Nephron progenitor cell (in vitro differentiated cells): ENCODE data around the gene TCEANC2.

Source experiments
- DNase-seq: peaks from one replicate; pipeline ENCODE4 v3.0.0; 2021
- H3K27ac Mint-ChIP-seq: 2 replicates; pipeline ENCODE4 v1.8.0; 2021; ENCODE audit warnings: mild to moderate bottlenecking, moderate library complexity, mixed read lengths
- H3K27me3 Mint-ChIP-seq: 2 replicates; pipeline ENCODE4 v1.8.0; 2021; ENCODE audit warnings: mild to moderate bottlenecking, low read depth, mixed read lengths; ENCODE audit not compliant: poor library complexity
- H3K36me3 Mint-ChIP-seq: 2 replicates; pipeline ENCODE4 v1.8.0; 2021; ENCODE audit warnings: low read depth, mixed read lengths
- H3K4me1 Mint-ChIP-seq: 2 replicates; pipeline ENCODE4 v1.8.0; 2021; ENCODE audit warnings: mixed read lengths
- H3K4me3 Mint-ChIP-seq: 2 replicates; pipeline ENCODE4 v1.8.0; 2021; ENCODE audit warnings: mild to moderate bottlenecking, moderate library complexity, mixed read lengths
- H3K9me3 Mint-ChIP-seq: 2 replicates; pipeline ENCODE4 v1.8.0; 2021; ENCODE audit warnings: mild to moderate bottlenecking, moderate library complexity, mixed read lengths
- TF ChIP-seq, protein P1 (sequence below): fragments of 200-600 bp; sonication (generic); IDR thresholded peaks from 2 replicates; pipeline ENCODE4 v1.5.0; 2021; ENCODE audit warnings: antibody characterized with exemption

The TCEANC2 gene

DNA sequence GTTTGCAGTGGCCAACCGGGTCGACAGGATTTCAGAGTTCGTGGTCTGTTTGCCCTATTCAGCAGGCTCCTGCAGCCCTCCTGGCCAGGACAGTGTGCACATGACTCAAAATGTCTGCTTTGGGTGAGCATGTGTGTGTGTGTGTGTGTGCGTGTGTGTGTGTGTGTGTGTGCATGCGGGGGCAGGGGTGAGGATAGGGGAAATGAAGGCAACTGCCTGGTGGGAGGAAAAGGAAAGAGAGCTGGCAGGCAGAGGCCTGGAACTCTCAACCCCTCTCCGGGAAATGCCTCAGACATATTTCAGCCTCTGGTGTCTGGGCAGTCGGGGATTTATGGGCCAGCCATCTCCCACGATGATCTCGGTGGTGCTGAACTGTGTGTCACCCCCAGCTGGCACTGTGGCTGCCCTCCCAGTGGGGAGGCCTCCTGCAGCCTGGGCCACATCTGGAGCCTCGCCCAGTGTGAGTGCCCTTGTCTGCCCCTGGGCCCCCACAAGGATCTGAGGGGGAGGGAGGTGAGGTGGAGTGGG lies 84.2 kb downstream of the TCEANC2 start:
- Mint-ChIP-seq H3K4me3 (peak overlapping the region; percentile 16), H3K36me3 (no peaks in the 10 kb centered on the region), H3K27ac (peak overlapping the region; percentile 85), H3K27me3 (peaks cover 13% of the 10 kb centered on the region), H3K4me1 (peaks cover 56% of the 10 kb centered on the region), H3K9me3 (no peaks in the 10 kb centered on the region)
- peak; percentile 44 for DNase-seq
- TF ChIP-seq, protein P1, sequence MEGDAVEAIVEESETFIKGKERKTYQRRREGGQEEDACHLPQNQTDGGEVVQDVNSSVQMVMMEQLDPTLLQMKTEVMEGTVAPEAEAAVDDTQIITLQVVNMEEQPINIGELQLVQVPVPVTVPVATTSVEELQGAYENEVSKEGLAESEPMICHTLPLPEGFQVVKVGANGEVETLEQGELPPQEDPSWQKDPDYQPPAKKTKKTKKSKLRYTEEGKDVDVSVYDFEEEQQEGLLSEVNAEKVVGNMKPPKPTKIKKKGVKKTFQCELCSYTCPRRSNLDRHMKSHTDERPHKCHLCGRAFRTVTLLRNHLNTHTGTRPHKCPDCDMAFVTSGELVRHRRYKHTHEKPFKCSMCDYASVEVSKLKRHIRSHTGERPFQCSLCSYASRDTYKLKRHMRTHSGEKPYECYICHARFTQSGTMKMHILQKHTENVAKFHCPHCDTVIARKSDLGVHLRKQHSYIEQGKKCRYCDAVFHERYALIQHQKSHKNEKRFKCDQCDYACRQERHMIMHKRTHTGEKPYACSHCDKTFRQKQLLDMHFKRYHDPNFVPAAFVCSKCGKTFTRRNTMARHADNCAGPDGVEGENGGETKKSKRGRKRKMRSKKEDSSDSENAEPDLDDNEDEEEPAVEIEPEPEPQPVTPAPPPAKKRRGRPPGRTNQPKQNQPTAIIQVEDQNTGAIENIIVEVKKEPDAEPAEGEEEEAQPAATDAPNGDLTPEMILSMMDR = no peak

DNA sequence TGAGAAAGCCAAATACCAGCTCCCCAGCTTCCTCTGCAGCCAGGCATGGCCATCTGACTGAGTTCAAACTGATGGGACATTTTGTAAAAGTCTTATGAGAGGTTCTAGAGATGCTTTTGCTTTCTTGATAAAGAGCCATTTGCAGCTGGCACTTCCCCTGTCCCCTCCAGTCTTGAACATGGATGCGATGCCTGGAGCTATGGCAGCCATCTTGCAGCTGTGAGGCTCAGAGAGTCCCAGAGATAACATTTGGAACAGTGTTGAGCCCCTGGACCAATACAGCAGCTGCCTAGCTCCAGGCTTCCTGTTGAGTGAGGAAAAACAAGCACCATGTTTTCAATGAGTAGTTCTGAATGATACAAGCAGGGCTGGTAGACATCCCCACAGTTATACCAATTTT lies 85.6 kb downstream of the TCEANC2 start:
- no peak for DNase-seq
- no peaks in the 10 kb centered on the region for H3K9me3 Mint-ChIP-seq
- peaks cover 10% of the 10 kb centered on the region for H3K27me3 Mint-ChIP-seq
- H3K36me3 Mint-ChIP-seq = no peaks in the 10 kb centered on the region
- no peak overlapping the region for H3K27ac Mint-ChIP-seq
- TF ChIP-seq, protein P1 = no peak
- peaks cover 54% of the 10 kb centered on the region for H3K4me1 Mint-ChIP-seq
- no peak overlapping the region for H3K4me3 Mint-ChIP-seq

DNA sequence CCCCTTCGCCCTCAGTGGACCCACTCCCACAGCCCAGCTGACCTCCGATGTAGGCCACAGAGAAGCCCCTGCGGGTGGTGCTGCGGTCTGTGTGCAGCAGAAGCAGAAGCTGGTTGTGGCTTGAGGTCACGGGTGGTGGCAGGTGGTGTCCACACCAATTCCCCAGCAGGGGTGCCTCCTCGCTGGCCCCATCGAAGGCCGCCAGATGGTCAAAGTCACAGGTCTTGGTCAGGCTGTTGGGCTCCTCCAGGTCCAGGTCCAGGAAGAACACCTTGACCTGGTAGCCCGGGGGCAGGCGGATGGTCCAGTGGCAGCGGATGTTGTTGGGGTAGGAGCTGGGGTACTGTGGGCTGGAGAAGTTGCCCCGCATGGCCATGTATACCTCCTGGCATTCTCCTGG lies 86.3 kb downstream of the TCEANC2 start:
- H3K27me3 Mint-ChIP-seq = peaks cover 15% of the 10 kb centered on the region

DNA sequence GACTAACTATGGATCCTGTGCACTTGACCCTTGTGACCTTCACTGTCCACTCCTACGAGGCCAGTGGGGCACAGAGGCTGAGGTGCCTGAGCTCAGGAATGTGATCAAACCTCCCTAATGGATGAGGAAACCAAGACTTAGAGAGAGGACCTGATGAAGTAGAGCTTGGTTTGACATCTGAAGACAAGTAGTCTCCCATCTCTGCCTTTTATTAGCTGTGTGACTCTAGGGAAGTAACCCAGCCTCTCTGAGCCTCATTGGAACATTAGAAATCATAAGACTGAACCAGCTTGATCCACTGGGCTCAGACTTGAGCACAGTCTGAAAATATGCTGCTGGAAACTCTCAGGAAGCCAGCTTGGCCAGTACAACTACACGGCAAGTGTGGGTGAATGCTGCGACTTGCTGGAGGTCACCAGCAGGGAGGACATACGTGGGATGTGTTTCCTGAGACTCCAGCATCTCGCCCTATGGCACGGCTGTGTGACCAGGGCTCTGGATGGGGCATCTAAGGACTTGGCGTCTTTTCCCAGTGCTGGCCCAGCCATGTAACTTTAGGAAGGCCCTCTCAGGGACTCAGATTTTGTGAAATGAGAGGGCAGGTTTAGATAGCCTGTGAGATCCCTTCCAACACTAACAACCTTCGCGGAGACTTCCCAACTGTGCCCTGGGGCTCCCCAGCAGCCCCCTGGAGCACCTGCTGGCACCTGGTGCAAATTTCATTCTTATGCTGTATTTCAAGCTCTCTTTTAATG lies 88.9 kb downstream of the TCEANC2 start:
- Mint-ChIP-seq H3K4me1 (peaks cover 20% of the 10 kb centered on the region), H3K27ac (no peak overlapping the region), H3K27me3 (peaks cover 16% of the 10 kb centered on the region), H3K4me3 (no peak overlapping the region), H3K9me3 (no peaks in the 10 kb centered on the region), H3K36me3 (no peaks in the 10 kb centered on the region)
- TF ChIP-seq, protein P1 = no peak
- no peak for DNase-seq

More for the DNA sequence above, 86.3 kb downstream of the TCEANC2 start:
- TF ChIP-seq, protein P1 = no peak
- no peaks in the 10 kb centered on the region for H3K36me3 Mint-ChIP-seq
- H3K4me3 Mint-ChIP-seq = no peak overlapping the region
- peaks cover 46% of the 10 kb centered on the region for H3K4me1 Mint-ChIP-seq
- H3K9me3 Mint-ChIP-seq = no peaks in the 10 kb centered on the region
- DNase-seq = no peak
- H3K27ac Mint-ChIP-seq = no peak overlapping the region

DNA sequence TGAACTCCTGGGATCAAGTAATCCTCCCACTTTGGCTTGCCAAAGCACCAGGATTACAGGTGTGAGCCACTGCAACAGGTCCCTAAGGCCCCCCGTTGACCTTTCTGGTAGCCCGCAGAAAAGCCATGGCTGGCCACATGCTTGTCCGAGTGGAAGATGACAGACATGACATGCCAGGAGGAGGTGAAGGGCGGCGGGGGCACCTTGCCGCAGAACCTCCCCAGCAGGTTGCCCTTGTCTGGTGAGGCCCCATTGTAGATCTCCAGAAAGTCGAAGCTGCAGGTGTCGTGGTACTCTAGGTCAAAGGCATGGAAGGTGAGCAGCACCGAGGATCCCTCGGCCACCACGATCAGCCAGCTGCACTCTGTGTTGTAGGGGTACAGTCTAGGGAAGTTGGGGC lies 91.0 kb downstream of the TCEANC2 start:
- no peak overlapping the region for H3K4me3 Mint-ChIP-seq
- peaks cover 9% of the 10 kb centered on the region for H3K4me1 Mint-ChIP-seq
- no peaks in the 10 kb centered on the region for H3K36me3 Mint-ChIP-seq
- no peak overlapping the region for H3K27ac Mint-ChIP-seq
- TF ChIP-seq, protein P1 = no peak
- peaks cover 16% of the 10 kb centered on the region for H3K27me3 Mint-ChIP-seq
- H3K9me3 Mint-ChIP-seq = no peaks in the 10 kb centered on the region
- DNase-seq = no peak

DNA sequence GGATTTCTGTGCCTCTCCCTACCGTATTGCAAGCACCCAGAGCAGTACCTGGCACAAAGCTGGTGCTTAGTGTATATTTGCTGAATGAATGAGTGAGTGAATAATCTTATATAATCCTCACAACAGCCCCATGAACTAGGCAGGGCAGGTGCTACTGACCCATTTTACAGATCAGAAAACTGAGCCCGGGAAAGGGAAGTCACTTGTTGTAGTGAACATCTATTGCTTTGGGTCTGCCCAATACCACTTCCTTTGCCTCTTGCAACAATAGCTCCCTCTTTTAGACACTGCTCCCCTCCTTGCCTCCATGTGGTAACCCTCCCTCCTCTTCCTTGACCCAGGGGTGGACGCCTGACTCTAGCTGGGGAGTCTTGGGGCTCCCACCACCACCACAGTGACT lies 96.3 kb downstream of the TCEANC2 start:
- Mint-ChIP-seq H3K9me3 (no peaks in the 10 kb centered on the region), H3K36me3 (no peaks in the 10 kb centered on the region), H3K27ac (no peak overlapping the region), H3K27me3 (peaks cover 2% of the 10 kb centered on the region), H3K4me3 (no peak overlapping the region), H3K4me1 (peaks cover 22% of the 10 kb centered on the region)
- TF ChIP-seq, protein P1 = no peak
- no peak for DNase-seq
